HG02763 (cell line): ENCODE measurements around the gene ADARB1.

Experiments used
- ATAC-seq: cut with Tn5 transposase; IDR thresholded peaks from one replicate; pipeline ENCODE4 v1.9.1; 2021; ENCODE audit warnings: mild to moderate bottlenecking, moderate library complexity; ENCODE audit not compliant: unreplicated experiment

The ADARB1 gene

DNA sequence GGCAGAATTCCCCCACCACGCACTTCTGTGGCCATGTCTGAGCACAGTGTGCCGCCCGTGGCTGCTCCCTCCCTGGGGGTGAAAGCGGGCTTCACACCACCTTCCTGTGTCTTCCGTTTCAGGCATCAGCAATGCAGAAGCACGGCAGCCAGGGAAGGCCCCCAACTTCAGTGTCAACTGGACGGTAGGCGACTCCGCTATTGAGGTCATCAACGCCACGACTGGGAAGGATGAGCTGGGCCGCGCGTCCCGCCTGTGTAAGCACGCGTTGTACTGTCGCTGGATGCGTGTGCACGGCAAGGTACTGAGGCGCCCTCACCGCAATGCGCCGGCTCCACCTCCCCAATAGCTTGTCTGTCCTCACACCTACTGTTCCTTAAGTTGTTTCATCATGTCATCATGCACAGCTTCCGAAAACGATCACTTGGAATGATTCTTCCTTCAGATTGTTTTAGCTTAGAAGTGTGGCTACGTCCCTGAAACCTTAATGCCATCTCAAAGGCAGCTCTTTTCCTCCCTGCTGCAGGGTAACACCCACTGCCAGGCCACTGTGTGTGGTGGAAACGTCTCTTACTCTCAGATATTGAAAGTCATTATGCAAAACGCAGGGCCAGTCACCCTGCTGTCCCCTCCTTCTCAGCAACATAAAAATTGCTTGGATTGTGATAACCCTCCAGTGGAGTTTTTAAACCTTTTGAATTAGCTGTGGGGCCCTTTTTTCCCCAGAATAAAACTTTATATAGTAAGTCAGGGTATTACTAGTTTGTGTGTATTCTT, 146.5 kb downstream of the ADARB1 start:
- ATAC-seq: no peak

GRCh38 chr21:45222001-45222400, 147.6 kb downstream of the ADARB1 start:
- no peak for ATAC-seq

GRCh38 chr21:45223236-45224185, 149.1 kb downstream of the ADARB1 start:
- ATAC-seq: no peak

DNA sequence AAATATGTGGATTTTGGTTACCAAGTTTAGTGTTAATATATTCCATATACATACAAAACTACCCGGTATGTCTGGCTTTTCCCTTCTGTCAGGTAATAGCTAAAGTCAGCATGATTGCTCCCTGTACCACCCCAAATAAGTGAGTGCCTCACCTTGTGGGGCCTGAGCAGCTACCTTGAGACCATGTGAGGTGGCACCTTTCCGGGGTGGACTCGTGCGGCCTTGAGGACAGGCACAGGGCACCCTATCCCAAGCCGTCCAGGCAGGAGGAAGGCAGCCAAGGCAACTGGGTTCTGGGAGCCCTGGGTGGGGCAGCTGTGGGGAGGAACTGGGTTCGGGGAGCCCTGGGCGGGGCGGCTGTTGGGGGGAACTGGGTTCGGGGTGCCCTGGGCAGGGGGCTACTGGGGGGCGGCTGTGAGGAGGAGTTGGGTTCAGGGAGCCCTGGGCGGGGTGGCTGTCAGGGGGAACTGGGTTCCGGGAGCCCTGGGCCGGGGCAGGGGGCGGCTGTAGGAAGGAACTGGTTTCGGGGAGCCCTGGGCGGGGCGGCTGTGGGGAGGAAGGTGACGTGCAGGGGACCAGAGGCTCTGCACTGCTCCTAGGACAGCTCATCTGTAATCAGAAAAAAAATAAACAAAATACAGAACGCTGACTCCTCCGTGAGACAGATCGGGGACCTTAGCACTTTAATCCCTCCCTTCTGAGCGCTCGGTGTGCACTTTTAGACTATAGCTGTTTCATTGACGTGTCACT, 150.0 kb downstream of the ADARB1 start:
- ATAC-seq: no peak

- ATAC-seq: no peak
Measured at GRCh38 chr21:45225041-45225740, 150.8 kb downstream of the ADARB1 start.

DNA sequence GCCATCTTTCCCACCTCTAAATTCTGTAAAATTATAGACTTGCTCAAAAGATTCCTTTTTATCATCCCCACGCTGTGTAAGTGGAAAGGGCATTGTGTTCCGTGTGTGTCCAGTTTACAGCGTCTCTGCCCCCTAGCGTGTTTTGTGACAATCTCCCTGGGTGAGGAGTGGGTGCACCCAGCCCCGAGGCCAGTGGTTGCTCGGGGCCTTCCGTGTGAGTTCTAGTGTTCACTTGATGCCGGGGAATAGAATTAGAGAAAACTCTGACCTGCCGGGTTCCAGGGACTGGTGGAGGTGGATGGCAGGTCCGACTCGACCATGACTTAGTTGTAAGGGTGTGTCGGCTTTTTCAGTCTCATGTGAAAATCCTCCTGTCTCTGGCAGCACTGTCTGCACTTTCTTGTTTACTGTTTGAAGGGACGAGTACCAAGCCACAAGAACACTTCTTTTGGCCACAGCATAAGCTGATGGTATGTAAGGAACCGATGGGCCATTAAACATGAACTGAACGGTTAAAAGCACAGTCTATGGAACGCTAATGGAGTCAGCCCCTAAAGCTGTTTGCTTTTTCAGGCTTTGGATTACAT, 151.5 kb downstream of the ADARB1 start:
- ATAC-seq: no peak

- no peak for ATAC-seq
Measured at GRCh38 chr21:45226540-45227326, 152.4 kb downstream of the ADARB1 start.

- no peak for ATAC-seq
Measured at GRCh38 chr21:45227735-45228134, 153.4 kb downstream of the ADARB1 start.

DNA sequence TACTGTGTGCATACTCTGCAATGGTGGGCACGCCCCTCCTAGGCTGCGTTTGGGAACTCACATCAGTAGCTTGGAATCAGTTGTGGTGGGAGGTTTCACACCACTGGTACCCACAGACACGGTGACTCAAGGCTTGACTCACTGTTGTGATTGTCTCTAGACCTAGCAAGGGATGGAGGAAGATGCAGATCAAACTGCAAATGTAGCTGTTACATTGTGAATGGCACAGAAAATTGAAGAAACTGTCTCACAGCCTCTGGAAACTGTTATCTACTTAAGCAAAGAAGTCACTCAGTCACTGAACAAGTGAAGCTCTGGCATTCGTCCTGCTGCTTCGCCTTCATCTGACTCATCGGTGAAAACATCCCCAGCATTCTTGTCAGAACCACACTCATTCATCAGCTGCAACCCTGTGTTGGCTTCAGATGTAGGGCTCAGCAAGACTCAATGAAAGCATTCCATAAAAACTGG, 153.8 kb downstream of the ADARB1 start:
- no peak for ATAC-seq

GRCh38 chr21:45228656-45229240, 154.4 kb downstream of the ADARB1 start:
- ATAC-seq: no peak

GRCh38 chr21:45231705-45232104, 157.3 kb downstream of the ADARB1 start:
- ATAC-seq: no peak

DNA sequence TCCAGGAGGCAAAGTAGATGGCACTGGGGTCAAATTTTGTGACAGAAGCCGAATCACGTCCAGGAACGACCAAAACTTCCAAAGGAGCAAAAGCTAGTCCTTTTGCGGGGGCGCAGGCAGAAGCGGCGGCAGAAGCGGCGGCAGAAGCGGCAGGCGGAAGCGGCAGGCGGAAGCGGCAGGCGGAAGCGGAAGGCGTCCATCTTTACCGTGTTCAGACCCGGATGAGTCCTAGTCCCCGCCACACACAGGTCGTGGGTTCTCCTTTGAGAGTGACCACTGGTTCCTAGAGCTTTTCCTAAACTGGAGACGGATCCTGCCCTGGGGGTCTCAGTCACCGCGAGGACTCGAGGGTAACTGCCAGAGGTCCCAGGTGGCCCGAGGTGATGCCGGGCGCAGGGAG, 159.7 kb downstream of the ADARB1 start:
- no peak for ATAC-seq

DNA sequence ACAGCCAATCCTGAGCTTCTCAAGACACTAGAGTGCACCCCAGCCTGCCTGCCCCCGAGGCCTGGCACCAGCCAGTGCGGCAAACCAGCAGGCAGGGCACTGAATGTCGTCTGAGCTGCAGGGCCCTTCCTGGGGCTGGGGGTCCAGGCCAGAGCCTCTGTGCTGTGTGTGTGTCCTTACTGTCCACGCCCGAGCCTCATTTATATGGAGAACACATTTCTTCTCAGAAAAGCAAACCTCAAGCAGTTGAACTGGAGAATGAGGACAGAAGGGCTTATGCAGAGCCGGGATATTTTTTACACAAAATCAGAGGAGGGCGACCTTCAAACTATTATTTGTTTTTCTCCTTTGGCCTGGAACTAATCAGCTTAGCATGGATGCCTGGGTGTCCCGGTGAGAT, 160.6 kb downstream of the ADARB1 start:
- ATAC-seq: no peak

DNA sequence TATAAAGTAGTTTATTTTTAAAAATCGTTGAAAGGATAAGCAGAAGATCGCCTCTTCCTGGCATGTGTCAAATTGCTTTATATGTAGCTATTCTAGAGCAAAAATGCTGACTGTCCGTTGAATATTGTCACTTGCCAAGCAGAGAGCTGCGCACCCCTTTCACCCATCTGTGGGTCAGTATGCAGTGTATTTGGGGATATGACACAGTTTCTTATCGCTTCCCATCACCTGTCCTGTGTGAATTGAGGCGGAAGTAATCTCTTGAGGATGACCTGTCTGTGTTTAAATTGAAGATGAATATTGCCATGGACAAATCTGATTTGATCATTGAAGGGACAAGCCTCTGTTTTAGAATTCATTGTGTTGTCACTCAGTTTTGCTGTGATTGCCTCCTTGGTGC, 161.1 kb downstream of the ADARB1 start:
- ATAC-seq: no peak

- ATAC-seq: no peak
Measured at GRCh38 chr21:45236481-45236880, 162.1 kb downstream of the ADARB1 start.

GRCh38 chr21:45237401-45237800, 163.0 kb downstream of the ADARB1 start:
- ATAC-seq: no peak

- no peak for ATAC-seq
Measured at GRCh38 chr21:45241357-45241756, 167.0 kb downstream of the ADARB1 start.

DNA sequence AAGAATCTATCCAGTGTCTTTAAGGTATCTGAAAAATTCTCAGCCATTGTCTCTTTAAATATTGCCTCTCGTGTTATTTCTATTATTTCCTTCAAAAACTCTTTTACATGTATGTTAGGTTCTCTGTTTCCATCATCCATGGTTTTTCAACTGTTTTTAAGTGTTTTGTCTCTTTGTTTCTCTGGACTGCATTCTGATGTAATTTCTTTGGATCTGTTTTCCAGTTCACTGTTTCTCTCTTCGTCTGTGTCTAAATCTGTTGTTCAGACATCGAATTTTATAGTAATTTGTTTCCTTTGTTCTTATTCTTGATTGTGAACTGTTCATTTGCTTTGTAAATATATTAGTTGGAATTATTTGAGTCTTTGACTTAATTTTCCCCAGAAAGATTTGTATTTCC, 169.2 kb downstream of the ADARB1 start:
- no peak for ATAC-seq

- ATAC-seq: no peak
Measured at GRCh38 chr21:45244799-45245340, 170.5 kb downstream of the ADARB1 start.
